Colonic mucosa (tissue), 4 donors: ENCODE measurements around the gene REG3A. TPM values are rescaled to one million over a fixed set of nuclear protein-coding genes. Genes with fewer than 3 reads are reported as not detected.

ENCODE experiments used
- DNase-seq: peaks from one replicate; pipeline ENCODE4 v3.0.0-alpha.2; 2020
- H3K27ac ChIP-seq: fragments of 200-600 bp; one replicate; pipeline ENCODE4 v1.8.0; 2021
- H3K27me3 ChIP-seq: fragments of 200-600 bp; one replicate; pipeline ENCODE4 v1.8.0; 2021
- H3K36me3 ChIP-seq: fragments of 200-600 bp; one replicate; pipeline ENCODE4 v1.8.0; 2021
- H3K4me1 ChIP-seq: fragments of 200-600 bp; one replicate; pipeline ENCODE4 v1.8.0; 2021; ENCODE audit warnings: mild to moderate bottlenecking
- H3K4me3 ChIP-seq: fragments of 200-600 bp; one replicate; pipeline ENCODE4 v1.8.0; 2021
- H3K9ac ChIP-seq, 2 donors: one replicate each; pipeline ENCODE4 v1.7.0; 2013; ENCODE audit warnings: control low read depth in 2 of 2, low read depth in 2 of 2, low read length in 2 of 2
- H3K9me3 ChIP-seq: fragments of 200-600 bp; one replicate; pipeline ENCODE4 v1.8.0; 2021
- intact Hi-C: fragments of 100-400 bp; cut with DNase I; formaldehyde crosslinking; loops from one replicate; pipeline ENCODE4 v1.14.1; 2022
- total RNA-seq, 2 donors: library from RNA; stranded (reverse); fragmentation: NEBNext Ultra II Directional in 1 of 2; extraction: Animal tissue kit (Norgen Biotek cat#: 25700) in 1 of 2; gene quantifications; one replicate each; pipeline ENCODE4 v1.2.1, GENCODE V29; 2021
- TF ChIP-seq, protein P1 (sequence below): fragments of 200-600 bp; IDR thresholded peaks from one replicate; pipeline ENCODE4 v1.8.0; 2022; ENCODE audit warnings: antibody characterized with exemption, mild to moderate bottlenecking
- donor health status: healthy.
- donor health status: DM: no; HTN: no; CAD: no.
- donor health status: DM: no; HTN: no; CAD: no.

Gene REG3A
- total RNA-seq, 2 donors from 2014 or later: 0.32 to 0.79 TPM

- Histone ChIP-seq H3K27me3 (peaks cover 38% of the 10 kb centered on the region), H3K9ac (no peak overlapping the region), H3K9me3 (no peaks in the 10 kb centered on the region), H3K4me3 (no peak overlapping the region), H3K27ac (no peak overlapping the region), H3K36me3 (no peaks in the 10 kb centered on the region), H3K4me1 (no peaks in the 10 kb centered on the region)
- intact Hi-C loops: no loop called here
- TF ChIP-seq, protein P1, sequence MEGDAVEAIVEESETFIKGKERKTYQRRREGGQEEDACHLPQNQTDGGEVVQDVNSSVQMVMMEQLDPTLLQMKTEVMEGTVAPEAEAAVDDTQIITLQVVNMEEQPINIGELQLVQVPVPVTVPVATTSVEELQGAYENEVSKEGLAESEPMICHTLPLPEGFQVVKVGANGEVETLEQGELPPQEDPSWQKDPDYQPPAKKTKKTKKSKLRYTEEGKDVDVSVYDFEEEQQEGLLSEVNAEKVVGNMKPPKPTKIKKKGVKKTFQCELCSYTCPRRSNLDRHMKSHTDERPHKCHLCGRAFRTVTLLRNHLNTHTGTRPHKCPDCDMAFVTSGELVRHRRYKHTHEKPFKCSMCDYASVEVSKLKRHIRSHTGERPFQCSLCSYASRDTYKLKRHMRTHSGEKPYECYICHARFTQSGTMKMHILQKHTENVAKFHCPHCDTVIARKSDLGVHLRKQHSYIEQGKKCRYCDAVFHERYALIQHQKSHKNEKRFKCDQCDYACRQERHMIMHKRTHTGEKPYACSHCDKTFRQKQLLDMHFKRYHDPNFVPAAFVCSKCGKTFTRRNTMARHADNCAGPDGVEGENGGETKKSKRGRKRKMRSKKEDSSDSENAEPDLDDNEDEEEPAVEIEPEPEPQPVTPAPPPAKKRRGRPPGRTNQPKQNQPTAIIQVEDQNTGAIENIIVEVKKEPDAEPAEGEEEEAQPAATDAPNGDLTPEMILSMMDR: no peak
- DNase-seq: no peak
Measured at GRCh38 chr2:79124907-79125720, 34.4 kb downstream of the REG3A start.

- no peak overlapping the region for H3K27ac ChIP-seq
- intact Hi-C loops: no loop called here
- H3K4me3 ChIP-seq: no peak overlapping the region
- peaks cover 29% of the 10 kb centered on the region for H3K27me3 ChIP-seq
- H3K36me3 ChIP-seq: no peaks in the 10 kb centered on the region
- no peak overlapping the region for H3K9ac ChIP-seq
- H3K4me1 ChIP-seq: no peaks in the 10 kb centered on the region
- no peak for DNase-seq
- TF ChIP-seq, protein P1: no peak
- no peaks in the 10 kb centered on the region for H3K9me3 ChIP-seq
Measured at GRCh38 chr2:79122676-79123075, 36.9 kb downstream of the REG3A start.

GRCh38 chr2:79120194-79120713 is 39.3 kb downstream of the REG3A start, which contains the start of gene REG1A:
Gene REG1A, plus strand, starts transcription at chr2:79120488. Its CDS starts 374 bp downstream, at chr2:79120862.
- no peaks in the 10 kb centered on the region for H3K9me3 ChIP-seq
- peaks cover 23% of the 10 kb centered on the region for H3K27me3 ChIP-seq
- H3K9ac ChIP-seq: no peak within 1 kb of the TSS
- no peak within 1 kb of the TSS for H3K27ac ChIP-seq
- no peak within 1 kb of the TSS for H3K4me3 ChIP-seq
- DNase-seq: no peak
- H3K4me1 ChIP-seq: no peaks in the 10 kb centered on the region
- intact Hi-C loops: no loop called here
- TF ChIP-seq, protein P1: no peak
- H3K36me3 ChIP-seq: no peaks in the 10 kb centered on the region

- no peak for DNase-seq
- peaks cover 16% of the 10 kb centered on the region for H3K27me3 ChIP-seq
Measured at GRCh38 chr2:79116997-79117928, 42.3 kb downstream of the REG3A start.

More at GRCh38 chr2:79116997-79117928, 42.3 kb downstream of the REG3A start:
- TF ChIP-seq, protein P1: no peak
- H3K27ac ChIP-seq: no peak overlapping the region
- no peaks in the 10 kb centered on the region for H3K9me3 ChIP-seq
- no peaks in the 10 kb centered on the region for H3K36me3 ChIP-seq
- H3K4me1 ChIP-seq: no peaks in the 10 kb centered on the region
- no peak overlapping the region for H3K4me3 ChIP-seq
- intact Hi-C loops: no loop called here
- no peak overlapping the region for H3K9ac ChIP-seq
